Kidney (tissue), 14 donors: ENCODE measurements around the gene GFOD2. TPM values are rescaled to one million over a fixed set of nuclear protein-coding genes. Genes with fewer than 3 reads are reported as not detected.

Experiments
- DNase-seq, 5 donors: peaks; one replicate each; pipeline ENCODE4 v3.0.0-alpha.2; 2013 to 2020
- FAIRE-seq: peaks from 2 replicates; lab custom pipeline; 2012; peaks lifted over from hg19 to GRCh38; lab: Jason Lieb, UNC
- H3K27ac ChIP-seq, 2 donors: one replicate each; pipeline ENCODE4 v1.7.0; 2013; ENCODE audit warnings: low read depth in 2 of 2, low read length in 2 of 2, inconsistent platforms in 1 of 2
- H3K27me3 ChIP-seq: one replicate; pipeline ENCODE4 v1.7.1; 2013; ENCODE audit warnings: low read length, inconsistent platforms; ENCODE audit not compliant: control insufficient read depth, insufficient read depth
- H3K36me3 ChIP-seq, 3 donors: one replicate each; pipeline versions ENCODE4 v1.7.0 to v1.7.1; 2013; ENCODE audit warnings: low read length in 3 of 3, control low read depth in 1 of 3, inconsistent platforms in 1 of 3; ENCODE audit not compliant: insufficient read depth in 3 of 3, control insufficient read depth in 2 of 3
- H3K4me1 ChIP-seq, 3 donors: one replicate each; pipeline versions ENCODE4 v1.7.0 to v1.7.1; 2013; ENCODE audit warnings: low read length in 3 of 3, inconsistent platforms in 1 of 3, low read depth in 1 of 3; ENCODE audit not compliant: control insufficient read depth in 2 of 3, insufficient read depth in 2 of 3
- H3K4me3 ChIP-seq, 3 donors: one replicate each; pipeline versions ENCODE4 v1.7.0 to v1.8.1; 2013; ENCODE audit warnings: low read length in 3 of 3, control low read depth in 1 of 3, inconsistent platforms in 1 of 3
- H3K9ac ChIP-seq, 3 donors: one replicate each; pipeline versions ENCODE4 v1.7.0 to v1.7.1; 2013; ENCODE audit warnings: low read length in 3 of 3, control low read depth in 1 of 3, inconsistent platforms in 1 of 3
- H3K9me3 ChIP-seq, 3 donors: one replicate each; pipeline versions ENCODE4 v1.7.0 to v1.7.1; 2013; ENCODE audit warnings: low read length in 3 of 3, control low read depth in 1 of 3, inconsistent platforms in 1 of 3; ENCODE audit not compliant: control insufficient read depth in 2 of 3, insufficient read depth in 1 of 3
- CTCF ChIP-seq: IDR thresholded peaks from 3 replicates; pipeline ENCODE4 v1.5.1; 2012; ENCODE audit warnings: mild to moderate bottlenecking, moderate library complexity, borderline replicate concordance; ENCODE audit not compliant: insufficient read depth; ENCODE audit errors: extremely low read depth
- intact Hi-C: fragments of 100-400 bp; cut with DNase I; formaldehyde crosslinking; loops from one replicate; pipeline ENCODE4 v1.11.1; 2022
- polyA plus RNA-seq: library from polyadenylated mRNA; stranded (reverse); fragments of 350-450 nt; fragmentation: Illumina TruSeq; extraction: RNeasy Lipid Tissue Mini Kit (QIAGEN cat#74804); gene quantifications from one replicate; pipeline ENCODE4 v1.2.3, GENCODE V29; 2014; ENCODE audit warnings: low read depth, low replicate concordance; ENCODE audit not compliant: insufficient read depth
- total RNA-seq: library from RNA; stranded (reverse); fragmentation: NEBNext Ultra II Directional; extraction: Animal tissue kit (Norgen Biotek cat#: 25700); gene quantifications from one replicate; pipeline ENCODE4 v1.2.1, GENCODE V29; 2021
- donor health status: control.
- donor health status: control.
- donor health status: control.
- donor health status: control.
- donor health status: control.
- donor health status: DM: yes; HTN: yes; CAD: no.
- donor health status: Normal renal cell carcinoma (clear cell type).

Gene GFOD2
- total and polyA plus RNA-seq, 2 donors from 2014 or later = 14.5 to 24.5 TPM

DNA sequence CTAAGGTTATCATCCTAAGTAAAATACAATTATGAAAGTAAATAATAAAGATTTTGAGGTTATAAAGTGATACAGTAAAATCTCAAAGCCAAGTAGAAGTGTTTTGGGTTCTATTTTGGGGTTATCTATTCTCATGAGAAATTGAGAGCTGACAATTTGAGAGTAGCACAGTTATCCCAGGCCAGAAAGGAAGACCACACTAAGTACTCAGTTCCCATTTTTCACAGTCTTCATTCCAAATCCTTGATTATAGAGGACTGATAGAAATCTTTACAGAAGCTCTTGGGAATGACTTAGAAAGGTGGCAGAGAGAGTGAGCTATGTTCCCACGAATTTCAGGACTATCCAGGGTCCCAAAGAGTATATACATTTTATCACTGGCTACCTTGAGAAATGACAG lies 4.6 kb downstream of the GFOD2 start:
- H3K9ac ChIP-seq = no peak overlapping the region
- H3K4me1 ChIP-seq = peaks cover 0 to 15% (median 6%) of the 10 kb centered on the region in 3 donors
- intact Hi-C loops = no loop called here
- DNase-seq (no peak), FAIRE-seq (no peak)
- H3K4me3 ChIP-seq = no peak overlapping the region
- peaks cover 0 to 3% (median 0%) of the 10 kb centered on the region in 3 donors for H3K36me3 ChIP-seq
- no peaks in the 10 kb centered on the region for H3K27me3 ChIP-seq
- H3K9me3 ChIP-seq = no peaks in the 10 kb centered on the region
- no peak overlapping the region for H3K27ac ChIP-seq
- no peak for TF ChIP-seq CTCF

- FAIRE-seq (no peak), DNase-seq (no peak)
- intact Hi-C loops = no loop called here
Observed at GRCh38 chr16:67713647-67714273, 5.4 kb downstream of the GFOD2 start.

GRCh38 chr16:67710607-67711006 lies 8.5 kb downstream of the GFOD2 start:
- Histone ChIP-seq H3K36me3 (peaks cover 0 to 3% (median 0%) of the 10 kb centered on the region in 3 donors), H3K4me3 (no peak overlapping the region), H3K9ac (no peak overlapping the region), H3K9me3 (no peaks in the 10 kb centered on the region), H3K4me1 (peaks cover 0 to 8% (median 0%) of the 10 kb centered on the region in 3 donors), H3K27ac (no peak overlapping the region), H3K27me3 (no peaks in the 10 kb centered on the region)
- DNase-seq (no peak), FAIRE-seq (no peak)
- TF ChIP-seq CTCF = no peak
- intact Hi-C loops = no loop called here

More at GRCh38 chr16:67713647-67714273, 5.4 kb downstream of the GFOD2 start:
- Histone ChIP-seq H3K27me3 (no peaks in the 10 kb centered on the region), H3K9me3 (no peaks in the 10 kb centered on the region), H3K36me3 (peaks cover 0 to 3% (median 0%) of the 10 kb centered on the region in 3 donors), H3K4me3 (no peak overlapping the region), H3K9ac (no peak overlapping the region), H3K4me1 (peaks cover 0 to 15% (median 6%) of the 10 kb centered on the region in 3 donors), H3K27ac (no peak overlapping the region)
- no peak for TF ChIP-seq CTCF

GRCh38 chr16:67709050-67709449 lies 10.1 kb downstream of the GFOD2 start:
- H3K27ac ChIP-seq = no peak overlapping the region
- TF ChIP-seq CTCF = no peak
- FAIRE-seq (no peak), DNase-seq (no peak)
- H3K36me3 ChIP-seq = peaks cover 0 to 3% (median 0%) of the 10 kb centered on the region in 3 donors
- no peak overlapping the region for H3K4me3 ChIP-seq
- H3K4me1 ChIP-seq = peaks cover 0 to under 1% (median 0%) of the 10 kb centered on the region in 3 donors
- H3K27me3 ChIP-seq = no peaks in the 10 kb centered on the region
- H3K9ac ChIP-seq = no peak overlapping the region
- no peaks in the 10 kb centered on the region for H3K9me3 ChIP-seq
- intact Hi-C loops = no loop called here
